GM15510 (cell line): ENCODE data around the gene ELF1.

Experiments
- POLR2A ChIP-seq: IDR thresholded peaks from 3 replicates; pipeline ENCODE4 v1.6.1; 2011; ENCODE audit warnings: borderline replicate concordance; ENCODE audit not compliant: insufficient read length; ENCODE audit errors: extremely low read depth

The ELF1 gene

DNA sequence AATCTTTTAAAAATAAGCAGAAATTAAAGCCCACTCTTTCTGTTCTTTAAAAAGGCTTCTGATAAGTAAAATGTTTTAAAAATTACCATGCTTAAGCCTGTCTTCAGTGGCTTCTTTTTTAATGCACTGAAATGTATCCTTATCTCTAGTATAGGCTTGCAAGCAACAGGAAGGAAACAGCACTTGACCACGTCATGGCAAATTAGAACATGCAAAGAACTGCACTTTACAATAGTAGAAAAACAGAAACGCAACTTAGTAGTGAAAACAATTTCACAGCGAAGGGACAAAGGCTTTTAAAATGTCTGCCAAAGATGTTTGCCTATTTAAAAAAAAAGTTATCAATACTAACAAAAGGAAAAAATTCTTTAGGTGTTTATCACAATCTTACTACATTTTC lies 36.3 kb downstream of the ELF1 start:
- peak; percentile 17 for TF ChIP-seq POLR2A

DNA sequence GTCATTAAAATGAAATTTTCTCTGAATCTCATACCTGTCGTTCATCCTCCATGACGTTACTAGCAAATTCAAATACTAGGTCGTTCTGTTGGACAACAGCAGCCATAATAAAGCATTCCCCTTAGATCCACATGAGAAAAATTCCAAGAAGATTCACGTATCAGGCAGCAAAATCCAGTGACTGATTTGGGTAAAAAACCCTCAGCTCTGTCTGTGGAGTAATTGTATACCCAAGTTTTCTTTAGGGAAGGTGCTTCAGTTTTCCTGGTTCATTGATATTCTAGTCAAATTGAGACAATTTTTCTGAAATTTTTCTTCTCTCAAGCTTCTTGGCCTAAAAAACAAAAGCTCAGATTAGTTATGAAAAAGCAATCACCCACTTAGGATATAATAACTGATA lies 37.2 kb downstream of the ELF1 start:
- TF ChIP-seq POLR2A, result no peak

DNA sequence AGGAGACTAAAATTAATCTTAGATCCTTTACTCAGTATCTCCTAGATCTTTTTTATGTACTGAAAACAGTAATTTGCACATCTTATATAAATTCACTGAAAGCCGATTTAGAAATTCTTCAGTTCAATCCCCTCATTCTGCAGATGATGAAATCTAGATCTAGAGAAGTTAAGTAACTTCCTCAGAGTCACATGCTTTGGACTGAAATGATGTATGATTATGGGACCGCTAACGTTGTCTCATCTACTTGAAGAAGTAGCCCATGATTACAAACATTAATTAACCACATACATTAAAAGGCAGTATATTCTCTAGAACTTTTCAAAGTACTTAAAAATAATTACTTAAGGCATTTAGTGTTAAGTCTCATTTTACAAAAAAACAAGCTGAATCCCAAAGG lies 37.8 kb downstream of the ELF1 start:
- no peak for TF ChIP-seq POLR2A

DNA sequence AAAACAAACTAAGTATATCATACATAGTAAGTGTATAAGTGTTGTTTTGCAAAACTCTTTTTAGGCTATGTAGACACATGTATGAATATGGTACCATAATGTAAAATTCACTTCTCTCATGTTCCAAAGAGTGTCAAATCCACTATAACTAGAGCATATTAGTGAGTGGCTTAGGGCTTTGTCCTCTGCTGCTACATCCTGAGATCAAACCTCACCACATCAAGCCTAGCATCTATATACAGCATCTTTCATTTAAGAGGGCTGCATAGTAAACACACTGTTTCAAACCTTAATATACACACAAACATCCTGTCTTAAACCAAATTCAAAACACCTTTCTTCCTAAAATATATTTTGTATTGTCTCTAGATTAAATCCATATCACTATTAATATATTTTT lies 38.7 kb downstream of the ELF1 start:
- no peak for TF ChIP-seq POLR2A

DNA sequence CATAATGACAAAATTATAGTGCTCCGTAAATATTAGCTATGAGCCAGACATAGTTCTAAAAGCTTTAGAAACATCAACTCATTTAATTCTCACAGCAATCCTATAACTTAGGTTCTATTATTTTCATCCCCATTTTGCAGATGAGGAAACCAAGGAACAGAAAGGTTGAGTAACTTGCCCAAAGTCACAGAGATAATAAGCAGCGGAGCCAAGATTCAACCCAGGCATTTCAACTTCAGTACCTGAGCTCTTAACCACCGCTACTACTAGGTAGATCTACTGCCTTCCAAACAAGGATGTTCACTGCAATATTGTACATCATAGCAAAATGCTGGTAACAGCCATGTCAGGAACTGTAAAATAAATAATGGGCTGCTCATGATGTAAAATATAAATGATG lies 39.9 kb downstream of the ELF1 start:
- no peak for TF ChIP-seq POLR2A

DNA sequence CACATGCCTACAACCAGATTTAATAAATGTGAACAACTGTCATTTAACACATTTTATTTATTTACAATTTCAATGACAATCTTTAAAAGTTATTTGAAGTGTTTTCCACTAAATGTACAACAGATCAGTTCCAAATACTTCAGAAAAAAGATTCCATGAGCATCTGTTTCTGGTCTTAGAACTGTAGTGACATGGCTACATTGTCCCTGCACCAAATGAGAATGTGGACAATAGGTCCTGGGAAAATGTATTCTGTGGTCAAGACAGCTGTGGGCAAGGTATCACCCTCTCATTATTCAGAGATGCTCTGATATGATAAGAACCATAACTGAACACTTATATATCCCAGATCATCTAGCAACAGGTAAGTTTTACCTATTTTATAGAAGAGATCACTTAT lies 43.7 kb downstream of the ELF1 start:
- no peak for TF ChIP-seq POLR2A

DNA sequence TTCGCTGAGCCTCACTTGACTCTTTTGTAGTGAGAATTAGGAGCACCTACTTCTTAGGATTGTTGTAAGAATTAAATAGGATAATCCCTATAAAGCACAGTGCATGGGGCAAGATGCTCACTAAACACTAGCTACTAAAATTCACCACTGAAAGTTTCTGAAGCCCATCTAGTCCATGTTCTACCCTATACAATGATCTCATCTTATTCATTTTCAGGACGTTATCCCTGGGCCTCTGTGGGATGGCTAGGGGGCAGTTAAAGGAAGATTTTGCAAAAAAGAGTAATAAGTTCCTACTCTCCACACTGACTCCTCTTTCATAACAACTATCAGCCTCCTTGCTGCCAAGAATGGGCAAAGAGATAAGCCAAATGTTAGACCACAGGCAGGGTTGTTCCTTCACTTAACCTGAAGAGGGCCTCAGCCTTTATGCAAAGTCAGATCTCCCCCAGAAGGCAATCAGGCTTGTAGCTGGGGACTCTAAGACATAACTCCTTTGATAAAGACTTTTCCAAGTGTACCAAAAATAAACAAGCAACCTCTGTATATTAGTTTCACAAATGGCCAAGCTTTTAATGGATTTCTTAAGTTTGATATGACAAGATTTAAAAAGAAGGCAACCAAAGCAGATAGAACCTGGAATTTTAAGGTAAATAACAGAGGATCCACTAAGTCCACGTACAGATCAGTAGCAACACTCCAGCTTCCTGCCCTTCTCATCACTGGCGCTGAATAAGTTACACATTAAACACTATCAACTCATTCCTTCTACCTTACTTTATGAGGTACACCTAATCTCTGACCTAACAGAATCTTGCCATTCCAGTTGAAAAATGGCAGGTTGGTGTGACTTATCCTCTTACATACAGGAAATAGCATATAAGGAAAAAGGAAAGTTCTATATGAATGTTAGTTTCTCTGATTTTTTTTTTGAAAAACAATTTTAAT lies 44.4 kb downstream of the ELF1 start:
- TF ChIP-seq POLR2A, result no peak

DNA sequence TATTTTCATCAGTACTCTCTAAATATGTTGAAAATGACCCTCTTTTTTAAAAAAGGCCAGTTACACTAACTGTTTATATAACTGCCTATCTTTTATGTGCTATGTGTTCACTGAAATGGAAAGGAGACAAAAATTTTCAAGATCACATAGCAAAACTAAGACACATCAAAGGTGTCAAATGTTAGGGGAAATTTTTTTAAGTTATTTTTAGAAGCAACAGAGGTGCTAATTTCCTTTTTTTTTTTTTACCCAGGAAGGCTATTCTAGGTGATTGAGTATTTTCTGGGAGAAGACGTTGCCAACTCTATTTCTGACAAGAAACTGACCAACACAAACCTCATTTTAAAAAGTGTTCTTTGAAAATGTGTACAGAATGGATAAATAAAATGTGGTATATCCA lies 45.7 kb downstream of the ELF1 start:
- TF ChIP-seq POLR2A, result no peak

DNA sequence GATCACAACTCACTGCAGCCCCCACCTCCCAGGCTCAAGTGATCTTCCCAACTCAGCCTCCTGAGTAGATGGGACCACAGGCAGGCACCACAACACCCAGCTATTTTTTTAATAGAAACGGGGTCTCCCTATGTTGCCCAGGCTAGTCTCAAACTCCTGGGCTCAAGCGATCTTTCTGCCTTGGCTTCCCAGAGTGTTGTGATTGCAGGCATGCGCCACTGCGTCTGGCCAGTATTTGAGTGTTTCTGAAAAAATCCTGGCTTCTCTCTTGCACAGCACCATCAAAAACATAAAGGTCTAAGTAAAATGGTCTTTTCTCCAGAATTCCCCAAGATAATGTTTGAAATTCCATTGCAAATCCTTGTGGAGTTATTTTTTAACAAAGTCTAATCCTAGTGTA lies 47.8 kb downstream of the ELF1 start:
- TF ChIP-seq POLR2A, result no peak

DNA sequence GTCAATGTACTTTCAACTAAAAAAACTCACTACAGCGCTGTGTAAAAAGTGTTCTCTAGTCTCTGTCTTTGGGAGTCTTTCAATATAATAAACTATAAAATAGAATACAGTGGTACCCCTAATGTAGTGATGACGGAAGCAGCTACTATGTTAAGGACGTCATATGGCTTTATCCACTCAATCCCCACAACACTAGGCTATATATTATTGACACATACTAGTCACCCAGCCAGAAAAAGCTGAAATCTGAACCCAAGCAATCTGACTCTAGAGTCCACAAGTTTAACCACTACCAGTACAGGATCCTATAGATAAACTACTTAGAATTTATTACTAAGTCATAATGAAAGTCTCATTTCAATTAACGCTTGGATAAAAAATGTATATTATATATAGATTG lies 48.3 kb downstream of the ELF1 start:
- TF ChIP-seq POLR2A, result no peak

DNA sequence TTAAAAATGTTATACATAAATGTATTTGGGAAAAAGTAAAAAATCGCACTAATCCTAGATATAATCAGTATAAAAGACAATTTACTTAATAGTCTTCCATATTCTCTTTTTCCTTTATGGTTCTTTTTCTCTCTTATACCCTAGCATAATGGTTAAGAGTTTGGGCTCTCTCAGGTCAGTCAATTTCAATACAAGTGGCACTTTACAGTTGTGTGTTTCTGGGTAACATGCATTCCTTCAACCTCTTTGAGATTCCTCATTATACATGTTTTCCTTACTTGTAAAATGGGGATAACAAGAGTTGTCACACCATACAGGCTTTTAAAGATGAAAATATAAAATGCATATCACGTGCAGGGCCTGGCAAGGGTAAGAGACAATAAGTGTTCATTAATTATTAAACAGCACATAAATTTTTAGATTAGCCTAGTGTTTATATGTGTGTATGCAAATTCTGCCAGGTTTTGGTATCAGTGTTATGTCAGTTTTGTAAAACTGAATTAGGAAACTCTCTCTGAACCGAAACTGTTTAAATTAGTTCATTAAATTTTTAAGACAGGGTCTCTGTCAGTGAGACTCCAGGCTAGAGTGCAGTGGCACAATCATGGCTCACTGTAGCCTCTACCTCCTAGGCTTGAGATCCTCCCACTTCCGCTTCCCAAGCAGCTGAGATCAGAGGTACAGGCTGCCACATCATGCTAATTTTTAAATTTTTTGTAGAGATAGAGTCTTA lies 49.8 kb downstream of the ELF1 start:
- peak; percentile 13 for TF ChIP-seq POLR2A

DNA sequence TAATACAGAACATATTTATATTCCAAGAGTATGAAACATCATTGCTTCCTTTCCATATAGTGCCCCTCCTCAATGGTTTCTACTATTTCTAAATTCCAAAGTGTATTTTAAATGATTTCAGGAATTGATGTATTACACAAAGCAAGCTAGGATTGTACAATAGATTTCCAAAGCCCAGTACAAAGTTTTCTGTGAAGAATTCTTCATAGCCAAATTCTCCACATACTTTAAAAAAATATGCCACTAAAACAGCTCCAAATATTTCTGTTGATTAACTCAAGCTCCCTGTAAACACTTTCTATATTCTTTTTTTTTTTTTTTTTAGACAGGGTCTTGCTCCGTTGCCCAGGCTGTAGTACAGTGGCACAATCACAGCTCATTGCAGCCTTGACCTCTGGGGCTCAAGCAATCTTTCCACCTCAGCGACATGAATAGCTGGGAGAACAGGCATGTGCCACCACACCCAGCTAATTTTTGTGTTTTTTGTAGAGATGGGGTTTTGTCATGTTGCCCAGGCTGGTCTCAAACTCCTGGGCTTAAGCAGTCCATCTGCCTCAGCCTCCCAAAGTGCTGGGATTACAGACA lies 50.6 kb downstream of the ELF1 start:
- TF ChIP-seq POLR2A, result no peak

DNA sequence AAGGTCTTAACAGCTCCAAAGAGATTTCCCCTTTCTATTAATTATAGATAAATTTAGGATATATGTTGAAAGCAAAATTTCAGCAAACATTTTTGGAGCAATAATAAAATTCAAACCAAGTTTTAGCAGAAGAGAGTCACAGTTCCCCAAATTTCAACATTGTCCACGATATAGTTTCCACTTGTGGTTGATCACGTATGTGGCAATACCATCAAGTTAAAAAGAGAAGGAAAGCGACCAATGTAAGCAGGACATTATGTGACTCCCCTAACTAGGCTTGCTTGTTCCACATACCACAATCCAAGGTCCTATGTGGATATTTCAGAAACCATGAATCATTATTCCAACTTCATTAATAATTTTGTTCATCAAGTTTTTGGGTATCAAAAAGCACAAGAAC lies 52.8 kb downstream of the ELF1 start:
- TF ChIP-seq POLR2A, result no peak

DNA sequence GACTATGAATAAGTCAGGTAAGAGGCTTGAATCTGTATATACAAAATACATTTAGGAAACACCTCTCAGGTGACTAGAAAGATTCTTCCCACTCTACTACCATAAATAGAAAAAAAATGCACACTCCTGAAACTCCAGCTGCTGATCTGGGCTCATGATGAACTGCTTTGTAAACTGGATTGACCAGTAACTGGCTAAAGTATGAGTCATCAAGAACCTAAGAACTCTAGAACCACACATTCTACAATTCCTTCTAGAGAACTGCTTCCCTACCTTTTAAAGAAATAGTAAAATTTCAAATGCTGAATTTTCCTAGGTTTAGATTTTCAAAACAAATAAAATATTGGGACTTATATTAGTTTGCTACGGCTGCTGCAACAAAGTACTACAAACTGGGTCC lies 55.2 kb downstream of the ELF1 start:
- TF ChIP-seq POLR2A, result no peak

DNA sequence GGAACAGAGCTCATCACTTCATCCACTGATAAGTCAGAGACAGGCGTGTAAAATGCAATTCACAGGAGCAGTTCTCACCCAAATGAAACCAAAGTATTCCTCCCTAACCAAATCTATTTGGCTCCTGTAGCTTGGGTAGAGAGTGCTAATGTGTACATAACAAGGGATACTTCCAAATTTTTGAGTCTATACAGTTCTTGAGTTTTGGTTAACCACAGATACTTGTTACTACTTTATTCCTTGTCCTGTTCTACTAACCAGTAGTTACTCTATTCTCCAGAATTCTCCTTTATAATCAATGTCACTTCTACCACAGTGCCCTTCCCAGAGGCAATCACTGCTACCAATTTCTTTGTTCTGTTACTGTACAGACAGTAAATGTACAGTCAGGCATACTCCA lies 57.3 kb downstream of the ELF1 start:
- no peak for TF ChIP-seq POLR2A
